ENCODE results near the gene ID4. TPM values are rescaled to one million over a fixed set of nuclear protein-coding genes. Genes with fewer than 3 reads are reported as not detected.

The ID4 gene
- total RNA-seq, 3 donors from 2014 or later (not counting 1 experiment from before 2014, with no cell fraction given): not detected

DNA sequence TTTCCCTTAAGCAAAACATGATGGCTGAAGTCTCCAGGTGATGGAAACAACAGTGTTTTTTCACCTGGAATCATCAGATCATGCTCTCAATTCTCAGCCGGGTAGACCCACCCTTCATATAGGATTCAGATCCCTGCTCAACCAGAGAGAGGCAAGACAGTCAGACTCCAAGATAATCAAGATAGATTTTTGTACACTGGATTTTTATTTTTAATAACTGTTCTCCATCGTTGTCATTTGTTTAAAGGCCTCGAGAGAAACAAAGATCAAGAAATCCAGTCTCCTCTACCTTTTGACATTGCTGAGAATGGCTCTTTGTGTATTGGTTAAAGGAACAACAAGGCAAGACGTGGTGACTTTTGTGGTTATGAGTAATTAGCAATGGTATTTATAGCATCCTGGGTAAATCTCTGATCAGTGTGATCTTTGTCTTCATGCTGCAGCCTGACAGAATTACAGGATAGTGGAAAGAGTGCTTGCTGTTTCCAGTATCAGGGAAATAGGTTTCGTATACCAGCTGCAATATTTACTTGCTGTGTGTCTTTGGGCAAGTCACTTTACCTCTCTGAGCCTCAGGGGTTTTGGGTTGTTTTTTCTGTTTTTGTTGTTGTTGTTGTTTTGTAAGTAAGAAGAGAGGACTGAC lies 29.9 kb downstream of the ID4 start:
- no peak for ATAC-seq
- Mint-ChIP-seq H3K27ac (no peak overlapping the region), H3K4me3 (no peak overlapping the region), H3K4me1 (no peaks in the 10 kb centered on the region), H3K27me3 (ENCODE audit: low read depth in 2 of 2) (peaks cover 0 to 35% of the 10 kb centered on the region in 2 donors), H3K36me3 (no peaks in the 10 kb centered on the region), H3K9me3 (no peaks in the 10 kb centered on the region)
- Histone ChIP-seq H3K4me1 (ENCODE audit: control insufficient read depth, insufficient read depth, low read length) (no peaks in the 10 kb centered on the region), H3K4me3 (ENCODE audit: low read length) (no peak overlapping the region), H3K36me3 (ENCODE audit: control insufficient read depth, insufficient read depth, low read length) (no peaks in the 10 kb centered on the region), H3K27ac (ENCODE audit: low read length) (no peak overlapping the region), H3K27me3 (ENCODE audit: control insufficient read depth, insufficient read depth, low read length) (no peaks in the 10 kb centered on the region), H3K9me3 (ENCODE audit: control insufficient read depth, insufficient read depth, low read length) (no peaks in the 10 kb centered on the region)
- DNase-seq: no peak
- intact Hi-C loops (cut with micrococcal nuclease): no loop called here
- TF ChIP-seq CTCF (IDR thresholded peaks at IDR 0.05): no peak
- 66% methylated on average over 3 of the region's 5 CpGs for WGBS (ENCODE audit: insufficient coverage)

DNA sequence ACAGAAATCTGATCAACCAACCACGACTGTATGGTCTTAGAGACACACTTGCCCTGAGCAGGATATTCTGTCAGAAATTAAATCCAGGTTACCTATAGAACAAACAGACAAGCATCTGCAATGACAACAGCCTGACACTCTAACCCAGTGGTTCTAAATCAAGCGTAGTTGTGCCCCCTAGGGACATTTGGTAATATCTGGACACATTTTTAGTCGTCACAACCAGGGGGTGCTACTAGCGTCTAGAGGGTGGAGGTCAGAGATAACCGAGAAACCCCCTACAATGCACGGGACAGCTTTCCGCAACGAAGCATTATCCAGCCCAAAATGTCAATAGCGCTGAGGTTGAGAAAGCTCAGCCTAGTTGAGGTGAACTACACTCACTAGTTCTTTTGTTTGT lies 32.3 kb downstream of the ID4 start:
- Histone ChIP-seq H3K27me3 (ENCODE audit: control insufficient read depth, insufficient read depth, low read length) (no peaks in the 10 kb centered on the region), H3K4me1 (ENCODE audit: control insufficient read depth, insufficient read depth, low read length) (no peaks in the 10 kb centered on the region), H3K27ac (ENCODE audit: low read length) (no peak overlapping the region), H3K36me3 (ENCODE audit: control insufficient read depth, insufficient read depth, low read length) (no peaks in the 10 kb centered on the region), H3K9me3 (ENCODE audit: control insufficient read depth, insufficient read depth, low read length) (no peaks in the 10 kb centered on the region), H3K4me3 (ENCODE audit: low read length) (no peak overlapping the region)
- H3K4me3 Mint-ChIP-seq: no peak overlapping the region
- peaks cover 0 to 55% of the 10 kb centered on the region in 2 donors for H3K27me3 Mint-ChIP-seq (ENCODE audit: low read depth in 2 of 2)
- no peak overlapping the region for H3K27ac Mint-ChIP-seq
- H3K36me3 Mint-ChIP-seq: no peaks in the 10 kb centered on the region
- H3K4me1 Mint-ChIP-seq: no peaks in the 10 kb centered on the region
- no peak for ATAC-seq
- WGBS (ENCODE audit: insufficient coverage): 90% methylated on average over 9 of the region's 9 CpGs
- intact Hi-C loops (cut with micrococcal nuclease): no loop called here
- DNase-seq: no peak
- no peaks in the 10 kb centered on the region for H3K9me3 Mint-ChIP-seq
- no peak for TF ChIP-seq CTCF (IDR thresholded peaks at IDR 0.05)

DNA sequence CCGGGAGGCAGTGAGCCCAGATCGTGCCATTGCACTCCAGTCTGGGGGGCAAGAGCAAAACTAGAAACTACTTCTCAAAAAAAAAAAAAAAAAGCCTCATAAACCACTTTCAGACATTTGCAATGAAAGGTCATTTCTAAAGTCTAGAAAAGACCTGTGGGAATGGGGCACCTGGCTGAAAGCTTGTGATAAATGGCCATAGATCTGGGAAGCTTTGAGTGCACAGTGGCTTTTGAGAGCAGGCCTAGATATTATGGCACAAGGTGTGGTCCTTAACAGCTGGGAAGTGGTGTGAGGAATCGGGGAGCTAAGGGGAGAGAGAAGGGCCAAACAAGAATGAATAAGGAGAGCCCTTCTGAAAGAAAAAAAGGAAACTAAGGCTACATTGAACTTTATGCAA lies 33.2 kb downstream of the ID4 start:
- Mint-ChIP-seq H3K27ac (no peak overlapping the region), H3K9me3 (no peaks in the 10 kb centered on the region), H3K4me1 (no peaks in the 10 kb centered on the region), H3K27me3 (ENCODE audit: low read depth in 2 of 2) (peaks cover 0 to 53% of the 10 kb centered on the region in 2 donors), H3K4me3 (no peak overlapping the region), H3K36me3 (no peaks in the 10 kb centered on the region)
- ATAC-seq (no peak), DNase-seq (no peak)
- 78% methylated on average over 3 of the region's 3 CpGs for WGBS (ENCODE audit: insufficient coverage)
- intact Hi-C loops (cut with micrococcal nuclease): no loop called here
- no peak overlapping the region for H3K27ac ChIP-seq (ENCODE audit: low read length)
- no peak for TF ChIP-seq CTCF (IDR thresholded peaks at IDR 0.05)
- H3K4me3 ChIP-seq (ENCODE audit: low read length): no peak overlapping the region
- no peaks in the 10 kb centered on the region for H3K4me1 ChIP-seq (ENCODE audit: control insufficient read depth, insufficient read depth, low read length)
- no peaks in the 10 kb centered on the region for H3K9me3 ChIP-seq (ENCODE audit: control insufficient read depth, insufficient read depth, low read length)
- H3K36me3 ChIP-seq (ENCODE audit: control insufficient read depth, insufficient read depth, low read length): no peaks in the 10 kb centered on the region
- H3K27me3 ChIP-seq (ENCODE audit: control insufficient read depth, insufficient read depth, low read length): no peaks in the 10 kb centered on the region

DNA sequence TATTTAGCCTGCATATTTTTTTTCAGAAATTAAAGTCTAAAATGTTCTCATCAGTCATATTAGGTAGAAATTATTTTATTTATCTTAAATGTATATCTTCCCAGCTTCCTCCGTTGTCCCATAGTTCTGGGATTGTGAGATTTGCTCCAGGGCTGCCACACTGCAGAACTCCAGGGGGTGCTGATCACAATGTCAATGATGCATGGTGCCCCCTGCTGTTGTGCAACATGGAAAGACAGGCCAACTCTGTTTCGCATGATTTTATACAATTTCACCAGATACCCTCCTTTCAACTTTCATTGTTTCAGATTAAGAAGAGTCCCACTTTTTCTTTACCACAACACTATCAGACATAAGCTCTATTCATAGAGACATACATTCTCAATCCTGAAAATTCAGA lies 35.9 kb downstream of the ID4 start:
- Histone ChIP-seq H3K27me3 (ENCODE audit: control insufficient read depth, insufficient read depth, low read length) (no peaks in the 10 kb centered on the region), H3K4me3 (ENCODE audit: low read length) (no peak overlapping the region), H3K4me1 (ENCODE audit: control insufficient read depth, insufficient read depth, low read length) (no peaks in the 10 kb centered on the region), H3K36me3 (ENCODE audit: control insufficient read depth, insufficient read depth, low read length) (no peaks in the 10 kb centered on the region), H3K27ac (ENCODE audit: low read length) (no peak overlapping the region), H3K9me3 (ENCODE audit: control insufficient read depth, insufficient read depth, low read length) (no peaks in the 10 kb centered on the region)
- Mint-ChIP-seq H3K27ac (no peak overlapping the region), H3K9me3 (no peaks in the 10 kb centered on the region), H3K4me3 (no peak overlapping the region), H3K36me3 (no peaks in the 10 kb centered on the region), H3K27me3 (ENCODE audit: low read depth in 2 of 2) (peaks cover 0 to 36% of the 10 kb centered on the region in 2 donors), H3K4me1 (no peaks in the 10 kb centered on the region)
- no peak for TF ChIP-seq CTCF (IDR thresholded peaks at IDR 0.05)
- intact Hi-C loops (cut with micrococcal nuclease): no loop called here
- WGBS (ENCODE audit: insufficient coverage): 75% methylated on average over 2 of the region's 2 CpGs
- DNase-seq (no peak), ATAC-seq (no peak)

Data from natural killer cell (primary cell).